GM08714 (cell line): Measurements from ENCODE around the gene DCAF8L1.
"Not testable (repeated sequence)": the region's sequence is repeated elsewhere in the genome, so short reads cannot be mapped to it uniquely, and the experiment has no call there.

Source experiments
- H3K4me3 ChIP-seq: fragments of 200-500 bp; sonication (Bioruptor generic); 2 replicates; pipeline ENCODE4 v1.5.1; 2014; ENCODE audit warnings: mild to moderate bottlenecking, low read length, inconsistent platforms
- ZNF274 ChIP-seq: IDR thresholded peaks from 2 replicates; pipeline ENCODE4 v1.6.1; 2012; ENCODE audit warnings: mild to moderate bottlenecking, low read depth, low read length

Gene DCAF8L1

GRCh38 chrX:27964432-27964831 is 16.8 kb downstream of the DCAF8L1 start:
- no peak overlapping the region for H3K4me3 ChIP-seq
- TF ChIP-seq ZNF274 = no peak

GRCh38 chrX:27960410-27960809 is 20.8 kb downstream of the DCAF8L1 start:
- H3K4me3 ChIP-seq = not testable (repeated sequence)

- no peak overlapping the region for H3K4me3 ChIP-seq
- no peak for TF ChIP-seq ZNF274
Measured at GRCh38 chrX:27953171-27953570, 28.1 kb downstream of the DCAF8L1 start.

- no peak for TF ChIP-seq ZNF274
- no peak overlapping the region for H3K4me3 ChIP-seq
Measured at GRCh38 chrX:27933361-27933760, 47.9 kb downstream of the DCAF8L1 start.
